ENCODE measurements around the gene PI3.
A peak's percentile ranks its signal among the peaks of the same experiment; 100 is the strongest.
"Not testable (repeated sequence)": the region's sequence is repeated elsewhere in the genome, so short reads cannot be mapped to it uniquely, and the experiment has no call there.

The PI3 gene, protein sequence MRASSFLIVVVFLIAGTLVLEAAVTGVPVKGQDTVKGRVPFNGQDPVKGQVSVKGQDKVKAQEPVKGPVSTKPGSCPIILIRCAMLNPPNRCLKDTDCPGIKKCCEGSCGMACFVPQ

DNA sequence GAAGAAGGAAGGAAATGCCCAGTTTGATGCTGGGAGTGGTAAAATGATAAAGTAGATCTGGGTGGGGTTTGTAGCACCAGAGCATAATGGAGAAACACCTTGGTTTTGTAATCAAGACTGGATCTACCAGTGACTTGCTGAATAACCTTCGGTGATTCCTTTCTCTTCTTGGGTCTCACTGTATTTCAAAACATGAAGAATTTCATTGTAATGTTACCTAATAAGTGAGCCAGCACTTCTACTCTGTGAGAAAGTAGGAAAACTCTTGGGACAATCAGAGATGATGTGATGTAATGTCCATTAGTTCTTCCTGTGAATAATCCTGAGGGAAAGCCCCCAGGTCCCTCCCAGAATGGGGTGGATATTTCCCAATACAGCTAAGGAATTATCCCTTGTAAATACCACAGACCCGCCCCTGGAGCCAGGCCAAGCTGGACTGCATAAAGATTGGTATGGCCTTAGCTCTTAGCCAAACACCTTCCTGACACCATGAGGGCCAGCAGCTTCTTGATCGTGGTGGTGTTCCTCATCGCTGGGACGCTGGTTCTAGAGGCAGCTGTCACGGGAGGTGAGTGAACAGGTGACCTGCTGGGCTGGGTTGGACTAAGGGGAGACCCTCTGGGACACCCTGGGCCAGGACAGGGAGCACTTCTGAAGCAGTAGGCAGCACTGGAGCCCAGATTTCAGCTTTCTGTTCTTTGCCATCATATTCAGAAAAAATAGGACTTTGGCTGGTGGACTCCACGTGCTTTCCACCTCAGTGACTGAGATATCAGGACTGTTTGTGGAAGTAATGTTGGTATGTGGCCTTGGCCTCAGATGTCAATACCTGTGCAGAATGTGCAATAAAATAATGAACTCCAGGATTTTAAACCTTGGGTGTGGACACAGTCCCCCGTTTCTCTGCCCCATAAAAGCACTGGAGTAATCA lies at the start of gene PI3:
TSS of gene PI3 (plus strand) at position 469 of the 931 bp plus-strand sequence. CDS start at position 490, 21 bp downstream.
- no peak for DNase-seq

DNA sequence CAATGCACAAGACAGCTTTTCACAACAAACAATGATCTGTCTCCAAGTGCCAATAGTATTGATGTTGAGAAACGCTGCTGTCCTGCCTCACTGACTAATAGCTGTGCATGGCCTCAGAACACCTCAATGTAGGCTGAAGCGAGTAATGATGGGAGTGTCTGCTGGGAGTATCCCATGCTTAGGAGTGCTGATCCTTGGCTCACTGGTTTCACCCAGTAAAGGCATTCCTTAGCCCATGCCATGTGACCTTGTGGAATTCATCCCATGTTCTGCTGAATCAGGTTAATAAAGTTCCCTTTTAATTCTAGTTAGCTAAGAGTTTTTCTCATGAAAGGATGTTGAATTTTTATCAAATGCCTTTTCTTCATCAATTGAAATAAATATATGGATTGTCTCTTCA lies 46.6 kb upstream of the PI3 start:
- DNase-seq, result no peak

DNA sequence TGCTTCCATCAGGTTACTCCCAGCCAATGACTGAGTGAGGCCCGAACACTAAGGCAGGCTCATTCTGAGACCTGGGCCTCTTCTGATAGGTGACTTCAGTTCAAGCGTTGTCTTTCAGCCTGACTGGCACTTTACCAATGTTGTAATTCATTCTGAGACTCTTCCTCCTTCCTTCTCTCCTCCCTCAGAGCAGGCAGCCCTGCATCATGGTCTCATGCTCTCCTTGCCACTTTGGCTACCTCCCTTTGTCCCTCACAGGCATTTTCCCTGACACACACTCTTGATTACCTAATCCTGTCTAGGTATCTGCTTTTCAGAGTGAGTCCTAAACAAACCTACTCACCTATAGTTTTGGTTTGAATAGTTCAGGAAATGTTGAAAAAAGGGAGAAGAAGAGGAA lies 37.8 kb upstream of the PI3 start:
- DNase-seq, result no peak

DNA sequence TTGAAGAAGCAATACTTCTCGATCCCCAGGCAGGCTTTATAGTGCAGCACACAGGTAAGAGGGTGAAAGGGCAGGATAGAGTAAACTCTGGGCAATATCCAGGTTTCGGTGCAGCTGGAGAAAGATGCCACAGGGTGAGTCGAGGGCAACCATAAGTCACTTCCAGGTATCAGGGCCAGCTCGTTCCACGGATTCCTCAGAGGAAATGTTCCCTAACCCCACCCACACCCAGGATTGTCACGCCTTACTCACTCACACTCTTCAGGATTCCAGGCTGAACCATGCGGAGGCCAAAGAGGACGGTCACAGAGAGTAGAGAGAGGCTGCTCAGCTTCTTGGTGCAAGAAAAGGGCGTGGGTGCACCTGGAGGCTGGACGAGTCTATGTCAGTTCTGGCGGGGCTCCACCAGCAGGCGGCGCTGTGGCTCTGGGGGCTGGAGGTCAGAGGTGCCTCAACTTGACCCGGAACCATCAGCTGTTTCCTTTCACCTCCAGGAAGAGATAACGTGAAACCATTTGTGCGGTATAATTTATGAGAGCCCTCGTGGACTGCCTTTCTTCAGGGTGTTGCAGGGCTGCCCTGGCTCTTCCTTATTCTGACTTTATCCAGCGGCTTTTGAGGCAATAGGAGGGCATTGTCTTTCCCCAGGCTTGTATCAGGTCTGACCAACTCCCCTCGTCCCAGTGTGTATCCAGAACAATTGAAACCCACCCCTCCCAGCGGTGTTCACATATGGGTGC lies 36.0 kb upstream of the PI3 start:
- peak; percentile 1 for DNase-seq

DNA sequence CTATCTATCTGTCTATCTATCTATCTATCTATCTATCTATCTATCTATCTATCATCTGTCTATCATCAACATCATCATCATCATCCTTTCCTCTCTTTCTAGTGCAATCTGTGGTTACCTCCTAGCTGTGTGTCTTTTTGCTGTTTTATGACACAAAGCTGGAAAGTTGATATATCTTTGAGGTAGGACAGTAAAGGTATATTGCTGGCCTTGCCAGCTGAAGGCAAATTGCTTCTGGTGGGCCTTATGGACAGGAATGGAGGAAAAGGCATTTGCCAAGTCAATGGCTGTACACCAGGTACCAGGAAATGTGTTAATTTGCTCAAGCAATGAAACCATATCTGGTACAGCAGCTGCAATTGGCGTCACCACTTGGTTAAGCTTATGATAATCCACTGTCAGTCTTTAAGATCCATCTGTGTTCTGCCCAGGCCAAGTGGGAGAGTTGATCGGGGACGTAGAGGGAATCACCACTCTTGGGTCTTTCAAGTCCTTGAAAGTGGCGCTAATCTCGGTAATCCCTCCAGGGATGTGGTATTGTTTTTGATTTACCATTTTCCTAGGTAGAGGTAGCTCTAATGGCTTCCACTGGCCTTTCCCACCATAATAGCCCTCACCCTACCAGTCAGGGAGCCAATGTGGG lies 34.8 kb upstream of the PI3 start:
- not testable (repeated sequence) for DNase-seq

DNA sequence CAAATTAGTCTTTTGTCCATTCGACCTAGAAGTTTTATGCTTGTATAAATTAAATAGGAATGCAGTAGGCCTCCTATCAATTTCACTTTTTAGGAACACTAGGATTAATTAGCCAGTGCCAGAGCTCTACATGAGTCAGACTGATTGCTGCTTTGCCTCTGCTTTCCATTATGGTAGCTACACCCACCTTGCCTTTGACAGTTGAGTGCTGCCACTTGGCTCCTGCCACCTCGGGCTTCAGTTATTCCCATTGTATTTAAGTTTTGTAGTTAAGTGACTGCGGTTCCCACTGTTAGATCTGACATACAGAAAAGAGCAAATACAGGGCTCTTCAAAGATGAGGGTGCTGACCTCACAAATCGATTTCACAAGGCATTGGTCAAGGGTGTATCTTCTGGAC lies 33.9 kb upstream of the PI3 start:
- no peak for DNase-seq

DNA sequence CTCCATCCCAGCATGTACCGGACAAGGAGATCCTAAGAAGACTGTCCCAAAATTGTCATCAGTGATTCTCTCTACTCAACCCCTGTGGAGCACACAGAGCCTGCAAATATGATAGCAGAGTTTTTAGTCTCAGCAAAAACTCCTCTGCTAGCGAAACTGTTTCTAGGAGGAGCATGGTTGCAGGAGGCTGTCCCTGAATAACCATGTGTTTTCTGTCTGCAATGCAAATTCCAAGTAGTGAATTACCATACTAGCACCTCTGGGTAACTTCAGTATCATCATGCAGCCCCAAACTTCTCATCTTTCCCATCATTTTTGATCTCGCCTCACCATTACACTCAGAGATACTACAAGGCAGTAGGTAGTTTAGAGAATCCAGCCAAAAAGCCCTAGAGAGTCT lies 25.6 kb upstream of the PI3 start:
- DNase-seq, result no peak

DNA sequence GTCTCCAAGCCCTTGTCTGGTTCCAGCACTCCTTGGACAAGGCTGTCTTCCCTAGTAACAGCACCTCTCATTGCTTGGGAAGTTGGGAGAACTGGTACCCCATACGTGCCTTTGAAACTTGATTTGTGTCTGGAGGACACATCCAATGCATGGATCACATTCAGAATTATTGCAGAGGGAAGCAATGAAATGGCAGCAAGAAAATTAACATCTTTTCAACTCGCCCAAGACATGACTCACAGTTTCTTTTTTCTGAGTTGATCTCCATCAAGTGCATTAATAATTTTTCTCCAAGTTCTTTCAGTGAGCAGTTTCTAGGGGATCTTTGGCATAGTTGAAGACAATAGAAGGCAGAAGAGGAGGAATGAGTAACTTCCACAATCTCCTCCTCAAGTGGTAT lies 22.3 kb upstream of the PI3 start:
- DNase-seq, result no peak

DNA sequence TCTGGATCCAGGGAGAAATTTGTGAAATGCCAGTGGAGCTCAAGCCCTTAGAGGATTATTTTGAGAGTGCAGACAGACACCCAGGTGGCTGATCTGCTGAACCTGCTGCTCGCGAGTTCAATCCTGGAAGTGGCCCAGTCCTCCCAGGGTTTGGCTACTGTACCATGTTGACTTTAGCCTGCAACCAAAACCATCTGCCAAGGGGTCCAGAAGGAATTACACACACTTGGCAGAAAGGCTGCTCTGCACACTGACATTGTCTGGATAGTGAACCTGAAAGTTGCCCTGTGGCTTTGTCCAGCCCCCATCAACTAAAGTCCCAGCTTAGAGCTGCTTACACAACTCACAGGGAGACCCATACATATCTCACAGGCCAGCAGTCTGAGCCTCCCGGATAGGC lies 21.6 kb upstream of the PI3 start:
- no peak for DNase-seq

DNA sequence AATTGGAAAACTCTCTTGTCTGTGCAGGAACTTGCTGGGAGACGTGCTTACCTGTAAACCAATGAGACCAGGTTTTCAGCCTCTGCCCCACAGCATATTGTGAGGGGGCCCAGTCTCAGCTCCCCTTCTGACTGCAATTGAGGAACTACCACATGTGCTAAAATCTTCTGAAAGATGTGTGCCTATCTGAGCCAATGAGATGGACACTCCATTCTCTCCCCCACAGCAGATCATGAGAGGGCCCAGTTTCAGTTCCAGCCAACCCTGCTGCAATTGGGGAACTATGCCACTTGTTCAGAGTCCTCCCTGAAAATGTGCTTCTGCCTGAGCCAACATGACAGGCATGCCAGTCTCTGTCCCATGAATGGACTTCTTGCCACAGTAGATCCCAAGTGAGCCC lies 20.9 kb upstream of the PI3 start:
- no peak for DNase-seq

DNA sequence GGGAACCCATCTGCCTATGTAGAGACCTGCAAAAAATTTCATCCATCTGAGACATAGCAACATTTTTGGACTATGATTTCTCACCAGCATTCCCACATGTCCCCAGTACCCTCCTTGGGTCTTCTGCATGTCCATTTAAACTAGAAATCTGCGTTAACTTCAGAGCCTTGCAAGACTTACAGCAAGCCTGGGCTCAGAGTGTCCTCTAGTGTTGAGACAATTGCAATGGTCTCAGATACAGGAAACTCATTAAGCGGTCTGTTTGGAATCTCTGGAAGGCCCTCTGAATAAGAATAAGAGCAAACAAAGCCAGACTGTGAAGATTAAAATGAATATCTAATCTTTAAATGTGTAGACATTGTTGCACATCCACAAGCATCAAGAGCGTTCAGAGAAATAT lies 20.5 kb upstream of the PI3 start:
- DNase-seq, result no peak

DNA sequence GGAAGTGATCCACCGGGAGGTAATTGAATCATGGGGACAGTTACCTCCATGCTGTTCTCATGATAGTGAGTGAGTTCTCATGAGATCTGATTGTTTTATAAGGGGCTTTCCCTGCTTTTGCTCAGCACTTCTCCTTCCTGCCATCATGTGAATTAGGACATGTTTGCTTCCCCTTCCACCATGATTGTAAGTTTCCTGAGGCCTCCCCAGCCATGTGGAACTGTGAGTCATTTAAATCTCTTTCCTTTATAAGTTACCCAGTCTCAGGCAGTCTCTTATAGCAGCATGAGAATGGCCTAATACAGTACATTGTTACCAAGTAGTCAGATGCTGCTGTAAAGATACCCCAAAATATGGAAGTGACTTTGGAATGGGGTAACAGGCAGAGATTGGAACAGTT lies 19.9 kb upstream of the PI3 start:
- not testable (repeated sequence) for DNase-seq

DNA sequence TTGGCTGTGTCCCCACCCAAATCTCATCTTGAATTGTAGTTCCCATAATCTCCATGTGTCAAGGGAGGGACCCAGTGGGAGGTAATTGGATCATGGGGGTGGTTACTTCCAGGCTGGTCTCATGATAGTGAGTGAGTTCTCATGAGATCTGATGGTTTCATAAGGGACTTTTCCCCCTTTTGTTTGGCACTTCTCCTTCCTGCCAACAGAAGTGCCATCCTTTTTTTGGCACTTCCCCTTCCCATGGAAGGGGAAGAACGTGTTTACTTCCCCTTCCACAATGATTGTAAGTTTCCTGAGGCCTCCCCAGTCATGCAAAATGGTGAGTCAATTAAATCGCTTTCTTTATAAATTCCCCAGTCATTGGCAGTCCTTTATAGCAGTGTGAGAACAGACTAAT lies 18.0 kb upstream of the PI3 start:
- DNase-seq, result no peak

DNA sequence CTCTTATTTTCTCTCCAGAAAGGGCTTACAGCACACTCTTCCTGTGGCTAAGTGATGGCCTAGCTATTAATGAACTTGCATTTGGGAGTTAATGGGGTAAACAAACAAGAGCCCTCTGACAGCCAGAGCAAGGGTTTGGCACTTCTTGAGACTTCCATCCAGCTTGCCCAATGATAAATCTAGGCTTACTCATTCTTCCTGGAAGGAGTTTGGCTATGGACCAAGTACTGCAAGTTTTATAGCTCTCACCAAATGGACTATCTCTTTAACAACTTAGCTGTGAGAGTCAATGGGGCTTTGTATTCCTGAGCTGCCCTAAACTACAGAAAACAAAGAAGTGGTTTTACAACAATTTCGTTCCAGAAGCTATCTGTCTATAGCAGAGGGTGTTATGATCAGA lies 16.7 kb upstream of the PI3 start:
- DNase-seq, result no peak

DNA sequence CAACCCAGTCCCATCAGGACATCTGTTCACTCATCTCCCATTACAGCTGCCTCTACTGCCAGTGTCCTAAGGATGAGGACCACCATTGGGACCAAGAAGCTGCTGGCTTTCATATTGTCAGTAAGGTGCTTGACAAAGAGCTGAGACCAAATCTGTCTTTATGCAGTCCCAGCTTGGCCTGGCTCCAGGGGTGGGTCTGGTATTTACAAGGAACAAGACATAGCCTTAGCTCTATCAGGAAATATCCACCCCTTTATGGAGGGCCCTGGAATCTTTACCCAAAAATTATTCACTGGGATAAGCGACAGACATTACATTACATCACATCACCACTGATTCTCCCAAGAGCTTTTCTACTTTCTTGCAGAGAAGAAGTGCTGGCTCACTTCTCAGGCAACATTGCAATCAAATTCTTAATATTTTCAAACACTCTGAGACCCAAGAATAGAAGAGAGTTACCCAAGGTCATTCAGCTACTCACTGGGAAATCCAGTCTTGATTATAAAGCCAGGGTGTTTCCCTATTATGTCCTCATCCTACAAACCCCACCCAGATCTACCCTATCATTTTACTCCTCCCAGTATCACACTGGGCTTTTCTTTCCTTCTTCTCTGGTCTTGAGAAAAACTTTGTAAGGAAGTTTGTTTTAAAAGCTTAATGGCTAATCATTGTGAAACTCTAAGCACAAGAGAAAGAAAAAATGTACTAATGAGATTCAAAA lies 11.5 kb upstream of the PI3 start:
- DNase-seq, result no peak

DNA sequence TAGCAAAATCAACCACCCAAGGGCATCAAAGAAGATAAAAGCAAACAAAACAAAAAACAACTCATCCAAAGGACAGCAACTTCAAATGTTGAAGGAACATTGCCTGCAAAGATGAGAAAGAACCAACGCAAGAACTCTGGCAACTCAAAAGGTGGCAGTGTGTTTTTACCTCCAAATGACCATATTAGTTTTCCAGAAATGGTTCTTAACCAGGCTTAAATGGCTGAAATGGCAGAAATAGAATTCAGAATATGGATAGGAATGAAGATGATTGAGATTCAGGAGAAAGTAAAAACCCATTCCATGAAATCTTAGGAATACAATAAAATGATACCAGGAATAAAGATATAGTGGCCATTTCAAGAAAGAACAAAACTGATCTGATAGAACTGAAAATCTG lies 9.8 kb upstream of the PI3 start:
- DNase-seq, result no peak

DNA sequence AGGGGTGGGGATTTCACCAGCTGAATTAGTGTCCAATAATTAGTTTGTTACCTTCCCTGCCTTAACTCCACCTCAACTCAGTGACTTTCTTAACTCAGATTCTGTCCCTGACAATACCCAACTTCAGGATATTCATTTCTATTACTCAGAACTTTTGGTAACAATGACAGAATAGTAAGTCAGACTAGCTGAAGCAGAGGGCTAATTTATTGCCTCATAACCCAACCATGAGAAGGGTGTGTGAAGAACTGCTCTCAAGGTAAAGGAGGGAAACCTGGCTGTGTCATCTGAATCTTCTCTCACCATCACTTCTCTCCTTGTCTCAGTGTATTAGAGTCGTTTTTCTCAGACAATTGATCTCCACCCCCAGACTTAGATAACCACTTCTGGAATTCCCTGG lies 1.2 kb upstream of the PI3 start:
- no peak for DNase-seq

DNA sequence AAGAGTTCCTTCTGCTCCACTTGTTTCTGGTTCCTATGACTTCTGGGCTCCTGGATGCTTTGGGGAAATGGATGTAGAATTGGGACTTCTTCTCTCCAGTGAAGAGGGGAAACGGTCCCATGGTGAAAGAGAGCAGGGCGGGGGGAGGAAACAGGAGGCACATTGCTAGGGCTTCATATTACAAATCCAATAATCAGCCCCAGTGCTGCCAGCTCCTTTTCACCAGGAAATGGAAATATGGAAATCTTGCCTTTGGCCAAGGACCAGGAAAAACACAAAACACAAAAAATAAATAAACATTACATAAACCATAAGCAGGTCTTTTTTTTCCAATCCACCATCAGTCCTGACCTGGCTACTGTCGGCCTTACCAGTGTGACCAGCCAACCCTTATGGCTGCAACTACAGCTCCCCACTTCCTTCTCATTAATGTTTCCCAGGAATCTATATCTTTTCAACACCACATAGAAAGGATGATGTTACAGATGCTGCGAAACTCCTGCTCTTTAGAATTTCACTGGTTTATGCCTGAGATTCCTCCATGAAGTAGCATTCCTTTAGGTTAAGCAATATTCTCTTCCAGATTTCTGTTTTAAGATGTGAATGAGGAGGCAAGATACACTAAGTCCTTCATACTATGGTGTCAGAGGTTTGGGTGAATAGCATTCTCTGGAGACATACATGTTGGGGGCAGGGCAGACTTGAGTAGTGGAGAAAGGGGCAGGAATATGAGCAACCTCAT lies 2.0 kb downstream of the PI3 start:
- DNase-seq, result no peak

DNA sequence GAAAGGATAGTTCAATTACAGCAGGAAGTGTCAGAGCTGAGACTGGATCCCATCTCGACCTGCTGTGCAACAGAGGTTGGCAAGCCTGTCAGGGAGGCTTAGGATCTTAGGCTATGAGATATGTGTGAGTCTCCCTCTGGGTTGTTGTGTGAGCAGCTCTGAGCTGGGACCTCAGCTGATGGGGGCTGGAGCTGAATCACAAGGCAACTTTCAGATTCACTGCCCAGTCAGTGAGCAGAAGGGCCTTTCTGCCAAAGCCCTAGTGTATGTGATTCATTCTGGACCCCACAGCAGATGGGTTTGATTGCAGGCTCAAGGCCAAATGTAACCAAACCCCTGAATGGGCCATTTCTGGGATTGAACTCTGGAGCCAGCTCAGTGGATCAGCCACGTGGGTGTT lies 4.5 kb downstream of the PI3 start:
- DNase-seq, result no peak

DNA sequence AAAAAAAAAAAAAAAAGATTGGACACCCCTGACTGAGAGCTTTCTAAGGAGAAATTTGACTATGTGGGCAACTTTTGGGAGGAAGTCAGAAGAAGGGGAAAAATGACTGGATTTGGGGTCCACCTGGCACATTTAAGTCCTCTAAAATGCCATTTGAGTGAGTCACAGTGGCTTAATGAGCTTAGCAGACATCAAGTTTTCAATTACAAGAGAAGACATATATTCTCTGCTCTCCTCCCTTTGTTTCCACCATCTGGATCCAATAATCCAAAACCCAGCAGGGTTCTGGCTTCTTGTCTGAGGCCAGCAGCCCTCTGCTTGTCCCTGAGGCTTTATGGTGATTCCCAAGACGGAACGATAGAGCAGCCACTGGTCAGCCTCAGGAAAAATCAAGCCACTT lies 6.9 kb downstream of the PI3 start:
- DNase-seq, result no peak

DNA sequence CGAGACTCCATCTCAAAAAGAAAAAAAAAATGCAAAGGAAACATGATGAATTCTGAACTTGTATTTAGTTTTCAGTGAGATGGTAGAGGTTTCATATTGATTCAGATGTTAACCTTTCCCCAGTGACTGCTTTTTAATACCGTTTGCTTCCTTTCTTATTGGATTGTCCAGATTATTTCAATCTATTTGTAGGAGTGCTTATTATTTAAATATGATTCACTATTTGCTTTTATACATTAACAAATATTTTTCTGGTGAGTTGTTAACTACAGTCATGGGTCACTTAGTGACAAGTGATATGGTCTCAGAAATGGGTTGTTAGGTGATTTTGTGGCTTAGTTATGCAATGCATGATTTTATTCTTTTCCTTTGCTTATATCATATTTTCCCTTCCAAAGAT lies 8.4 kb downstream of the PI3 start:
- no peak for DNase-seq

DNA sequence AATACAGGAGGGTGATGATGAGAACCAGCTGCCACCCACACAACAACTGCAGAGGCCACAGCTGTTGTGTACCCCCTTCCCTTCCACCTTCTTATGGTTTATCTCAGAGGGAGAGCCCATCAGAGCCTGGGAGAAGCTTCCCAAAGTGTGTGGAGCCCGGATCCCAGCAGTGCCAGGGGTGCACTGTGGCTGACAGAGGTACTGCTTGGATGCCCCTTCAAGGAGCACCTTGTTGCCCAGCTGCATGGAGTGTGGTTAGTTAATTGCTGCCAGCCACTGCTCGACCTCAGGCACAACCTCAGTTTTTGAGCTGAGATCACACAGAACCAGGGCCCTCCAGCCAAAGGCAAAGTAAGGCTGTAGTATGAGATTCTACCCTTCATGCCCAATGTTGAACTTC lies 13.0 kb downstream of the PI3 start:
- no peak for DNase-seq
